HEK293 (cell line): Measurements from ENCODE around the gene GET3.

Source experiments
- KLF10 ChIP-seq: fragments of 450-650 bp; IDR thresholded peaks from 2 replicates; pipeline ENCODE4 v1.5.1; 2018; ENCODE audit warnings: missing biosample characterization, mild to moderate bottlenecking, missing genetic modification characterization
- ZNF248 ChIP-seq: fragments of 450-650 bp; formaldehyde crosslinking; IDR thresholded peaks from 2 replicates; pipeline ENCODE4 v1.5.1; 2017; ENCODE audit warnings: missing biosample characterization, missing genetic modification characterization
- ZNF561 ChIP-seq: fragments of 450-650 bp; IDR thresholded peaks from 2 replicates; pipeline ENCODE4 v1.5.1; 2018; ENCODE audit warnings: missing biosample characterization, missing genetic modification characterization, borderline replicate concordance
- TF ChIP-seq, protein P1 (sequence below): fragments of 450-650 bp; formaldehyde crosslinking; IDR thresholded peaks from 2 replicates; pipeline ENCODE4 v1.5.1; 2016; ENCODE audit warnings: missing biosample characterization, missing genetic modification characterization
- TF ChIP-seq, protein P2 (sequence below): fragments of 450-650 bp; formaldehyde crosslinking; IDR thresholded peaks from 2 replicates; pipeline ENCODE4 v1.5.1; 2016; ENCODE audit warnings: missing biosample characterization, missing genetic modification characterization
- TF ChIP-seq, protein P3 (sequence below): fragments of 450-650 bp; formaldehyde crosslinking; IDR thresholded peaks from 2 replicates; pipeline ENCODE4 v1.5.1; 2017; ENCODE audit warnings: missing biosample characterization, missing genetic modification characterization

DNA sequence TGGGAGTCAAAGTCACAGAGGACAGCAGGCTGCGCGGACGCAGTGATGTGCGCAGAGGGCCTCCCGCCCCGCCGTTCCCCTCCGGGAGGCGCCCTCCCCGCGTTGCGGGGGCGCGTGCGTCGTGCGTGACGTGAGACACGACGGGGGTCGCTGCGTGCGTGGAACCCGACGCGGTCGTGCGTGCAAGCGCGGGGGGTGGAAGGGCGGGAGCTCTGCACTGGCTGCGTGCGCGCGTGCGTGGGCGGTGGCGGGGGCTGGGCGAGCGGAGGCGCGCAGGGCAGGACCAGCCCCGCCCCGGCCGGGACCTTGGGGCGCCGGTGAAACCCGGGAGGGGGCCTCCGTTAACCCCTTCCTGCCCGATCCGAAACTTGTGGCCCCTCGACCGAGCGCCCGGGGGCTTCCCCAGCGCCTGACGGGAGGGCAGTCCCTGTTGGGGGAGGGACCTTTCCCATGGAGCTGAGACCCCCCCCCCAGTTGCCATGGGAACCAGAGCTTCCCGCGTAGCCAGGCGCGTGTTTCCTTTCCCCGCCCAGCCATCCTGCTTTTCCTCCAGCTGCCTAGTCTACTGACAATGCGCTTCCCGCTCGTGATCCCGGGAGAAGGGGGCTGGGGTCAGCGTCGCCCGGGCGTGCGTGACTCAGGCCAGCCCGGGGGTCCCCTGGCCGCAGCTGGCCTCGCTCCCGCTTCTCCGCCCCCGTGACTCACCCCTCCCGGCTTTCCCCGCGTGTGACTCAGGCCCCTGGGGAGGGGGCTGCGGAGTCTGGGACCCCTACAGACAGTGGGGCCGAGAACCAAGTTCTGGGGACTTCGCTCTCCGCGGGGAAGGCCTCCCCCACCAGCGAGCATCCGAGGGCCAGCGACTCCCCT, 45.4 kb downstream of the GET3 start:
- peak; percentile 90 for TF ChIP-seq ZNF561 (tag by site-specific recombination)
- TF ChIP-seq, protein P1, sequence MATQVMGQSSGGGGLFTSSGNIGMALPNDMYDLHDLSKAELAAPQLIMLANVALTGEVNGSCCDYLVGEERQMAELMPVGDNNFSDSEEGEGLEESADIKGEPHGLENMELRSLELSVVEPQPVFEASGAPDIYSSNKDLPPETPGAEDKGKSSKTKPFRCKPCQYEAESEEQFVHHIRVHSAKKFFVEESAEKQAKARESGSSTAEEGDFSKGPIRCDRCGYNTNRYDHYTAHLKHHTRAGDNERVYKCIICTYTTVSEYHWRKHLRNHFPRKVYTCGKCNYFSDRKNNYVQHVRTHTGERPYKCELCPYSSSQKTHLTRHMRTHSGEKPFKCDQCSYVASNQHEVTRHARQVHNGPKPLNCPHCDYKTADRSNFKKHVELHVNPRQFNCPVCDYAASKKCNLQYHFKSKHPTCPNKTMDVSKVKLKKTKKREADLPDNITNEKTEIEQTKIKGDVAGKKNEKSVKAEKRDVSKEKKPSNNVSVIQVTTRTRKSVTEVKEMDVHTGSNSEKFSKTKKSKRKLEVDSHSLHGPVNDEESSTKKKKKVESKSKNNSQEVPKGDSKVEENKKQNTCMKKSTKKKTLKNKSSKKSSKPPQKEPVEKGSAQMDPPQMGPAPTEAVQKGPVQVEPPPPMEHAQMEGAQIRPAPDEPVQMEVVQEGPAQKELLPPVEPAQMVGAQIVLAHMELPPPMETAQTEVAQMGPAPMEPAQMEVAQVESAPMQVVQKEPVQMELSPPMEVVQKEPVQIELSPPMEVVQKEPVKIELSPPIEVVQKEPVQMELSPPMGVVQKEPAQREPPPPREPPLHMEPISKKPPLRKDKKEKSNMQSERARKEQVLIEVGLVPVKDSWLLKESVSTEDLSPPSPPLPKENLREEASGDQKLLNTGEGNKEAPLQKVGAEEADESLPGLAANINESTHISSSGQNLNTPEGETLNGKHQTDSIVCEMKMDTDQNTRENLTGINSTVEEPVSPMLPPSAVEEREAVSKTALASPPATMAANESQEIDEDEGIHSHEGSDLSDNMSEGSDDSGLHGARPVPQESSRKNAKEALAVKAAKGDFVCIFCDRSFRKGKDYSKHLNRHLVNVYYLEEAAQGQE (tag by site-specific recombination) = no peak
- TF ChIP-seq, protein P2, sequence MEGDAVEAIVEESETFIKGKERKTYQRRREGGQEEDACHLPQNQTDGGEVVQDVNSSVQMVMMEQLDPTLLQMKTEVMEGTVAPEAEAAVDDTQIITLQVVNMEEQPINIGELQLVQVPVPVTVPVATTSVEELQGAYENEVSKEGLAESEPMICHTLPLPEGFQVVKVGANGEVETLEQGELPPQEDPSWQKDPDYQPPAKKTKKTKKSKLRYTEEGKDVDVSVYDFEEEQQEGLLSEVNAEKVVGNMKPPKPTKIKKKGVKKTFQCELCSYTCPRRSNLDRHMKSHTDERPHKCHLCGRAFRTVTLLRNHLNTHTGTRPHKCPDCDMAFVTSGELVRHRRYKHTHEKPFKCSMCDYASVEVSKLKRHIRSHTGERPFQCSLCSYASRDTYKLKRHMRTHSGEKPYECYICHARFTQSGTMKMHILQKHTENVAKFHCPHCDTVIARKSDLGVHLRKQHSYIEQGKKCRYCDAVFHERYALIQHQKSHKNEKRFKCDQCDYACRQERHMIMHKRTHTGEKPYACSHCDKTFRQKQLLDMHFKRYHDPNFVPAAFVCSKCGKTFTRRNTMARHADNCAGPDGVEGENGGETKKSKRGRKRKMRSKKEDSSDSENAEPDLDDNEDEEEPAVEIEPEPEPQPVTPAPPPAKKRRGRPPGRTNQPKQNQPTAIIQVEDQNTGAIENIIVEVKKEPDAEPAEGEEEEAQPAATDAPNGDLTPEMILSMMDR (tag by site-specific recombination) = peak; percentile 37; the same call in 1 of the 2 replicates
- TF ChIP-seq ZNF248 = no peak
- TF ChIP-seq, protein P3, sequence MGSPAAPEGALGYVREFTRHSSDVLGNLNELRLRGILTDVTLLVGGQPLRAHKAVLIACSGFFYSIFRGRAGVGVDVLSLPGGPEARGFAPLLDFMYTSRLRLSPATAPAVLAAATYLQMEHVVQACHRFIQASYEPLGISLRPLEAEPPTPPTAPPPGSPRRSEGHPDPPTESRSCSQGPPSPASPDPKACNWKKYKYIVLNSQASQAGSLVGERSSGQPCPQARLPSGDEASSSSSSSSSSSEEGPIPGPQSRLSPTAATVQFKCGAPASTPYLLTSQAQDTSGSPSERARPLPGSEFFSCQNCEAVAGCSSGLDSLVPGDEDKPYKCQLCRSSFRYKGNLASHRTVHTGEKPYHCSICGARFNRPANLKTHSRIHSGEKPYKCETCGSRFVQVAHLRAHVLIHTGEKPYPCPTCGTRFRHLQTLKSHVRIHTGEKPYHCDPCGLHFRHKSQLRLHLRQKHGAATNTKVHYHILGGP (tag by site-specific recombination) = no peak
- peak; percentile 88 for TF ChIP-seq KLF10 (tag by site-specific recombination)
